HG03097 (cell line): ENCODE data around the gene TP63.

Source experiments
- ATAC-seq: cut with Tn5 transposase; IDR thresholded peaks from one replicate; pipeline ENCODE4 v1.9.1; 2021; ENCODE audit not compliant: unreplicated experiment, low FRiP score

TP63 gene

DNA sequence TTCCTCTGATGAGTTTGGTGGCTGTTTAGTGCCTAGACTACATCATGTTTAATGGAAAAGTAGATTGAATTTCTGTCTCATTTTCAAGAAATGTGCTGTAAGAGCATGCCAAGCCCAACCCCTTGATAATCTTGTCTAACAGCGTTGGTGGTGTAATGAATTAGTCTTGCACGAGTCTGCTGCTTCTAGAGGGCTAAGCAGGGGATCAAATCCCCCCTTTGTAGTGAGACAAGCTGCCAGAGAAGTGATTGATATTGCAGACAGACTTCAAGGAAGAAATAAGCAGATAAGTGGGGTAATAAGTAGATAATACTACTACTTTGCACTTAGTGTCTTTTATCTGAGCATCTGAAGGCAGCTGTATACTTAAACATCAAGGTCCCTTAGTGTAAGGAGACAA, 141.4 kb downstream of the TP63 start:
- ATAC-seq: no peak

DNA sequence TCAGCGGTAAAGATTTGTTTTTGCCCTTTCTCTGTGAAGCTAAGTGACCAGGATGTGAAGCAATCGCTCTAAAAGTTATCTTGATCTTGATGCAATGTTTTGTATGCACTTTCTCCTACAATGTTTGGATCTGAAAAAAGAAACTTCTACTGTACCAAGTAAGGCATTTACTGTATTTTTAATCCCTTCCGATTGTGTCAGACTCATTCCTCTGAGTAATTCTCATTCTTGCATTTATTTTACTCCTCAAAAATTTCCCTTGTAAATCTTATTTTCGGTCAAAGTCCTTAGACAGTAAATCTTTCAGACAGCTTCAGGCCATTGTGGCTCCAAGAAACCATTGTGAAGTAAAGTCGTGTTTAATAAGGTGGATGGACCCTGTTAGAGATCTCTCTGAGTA, 141.9 kb downstream of the TP63 start:
- ATAC-seq: no peak

DNA sequence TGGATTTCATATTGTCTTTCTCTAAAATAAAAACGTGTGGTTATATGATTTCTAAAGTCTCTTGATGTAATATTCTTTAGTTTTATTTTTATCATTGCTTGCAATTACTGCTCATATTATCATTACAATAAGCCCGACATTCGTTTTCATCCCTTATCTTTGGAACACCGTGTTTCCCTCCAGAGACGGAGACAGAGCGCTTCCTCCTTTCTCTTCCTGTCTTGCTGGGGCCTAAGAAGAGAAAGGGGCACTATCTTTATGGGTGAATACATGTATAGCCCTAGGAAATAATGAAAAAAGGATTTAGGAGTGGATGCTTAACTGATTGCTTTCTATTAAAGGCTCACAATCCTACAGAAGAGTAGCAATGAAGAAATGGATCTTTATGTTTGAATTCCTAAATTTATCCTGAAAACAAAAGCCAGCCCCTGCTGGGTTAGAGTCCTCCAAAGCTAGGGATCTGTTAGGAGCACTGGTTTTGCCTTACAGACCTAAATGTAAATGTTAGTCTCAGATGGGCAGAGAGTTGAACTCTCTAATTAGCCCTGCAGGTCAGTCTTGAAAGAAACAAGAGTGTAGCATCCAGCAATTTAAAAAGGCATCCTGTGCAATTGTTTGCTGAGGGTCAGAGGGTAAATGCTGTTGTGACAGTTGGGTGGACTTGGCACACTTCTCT, 145.1 kb downstream of the TP63 start:
- ATAC-seq: no peak

DNA sequence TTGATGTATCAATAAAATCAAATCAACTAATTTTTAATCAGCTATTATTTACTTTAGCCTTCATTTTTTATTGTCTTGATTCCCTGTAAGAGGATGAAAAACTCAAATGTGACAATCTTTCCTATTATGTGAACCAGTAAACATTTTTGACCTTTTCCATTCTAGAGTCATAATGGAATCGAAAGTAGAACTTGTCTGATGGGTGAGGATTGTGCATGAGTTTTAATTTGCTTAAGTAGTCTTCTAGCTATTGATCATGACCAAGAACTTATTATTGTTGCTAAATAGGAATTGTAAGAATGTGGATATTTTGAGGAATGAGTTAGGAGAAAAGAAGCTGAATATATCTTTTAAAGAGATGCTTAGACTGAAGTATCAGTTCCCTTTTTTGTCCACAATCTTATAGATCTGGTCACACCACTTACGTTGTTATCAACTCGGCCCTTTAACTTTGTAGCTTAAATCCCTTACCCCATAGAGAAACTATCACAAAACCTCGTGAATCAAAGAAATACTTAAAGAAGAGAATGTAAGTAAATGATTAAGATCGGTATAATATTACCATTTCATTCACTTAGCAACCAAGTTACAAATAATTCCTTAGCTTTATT, 147.3 kb downstream of the TP63 start:
- no peak for ATAC-seq

DNA sequence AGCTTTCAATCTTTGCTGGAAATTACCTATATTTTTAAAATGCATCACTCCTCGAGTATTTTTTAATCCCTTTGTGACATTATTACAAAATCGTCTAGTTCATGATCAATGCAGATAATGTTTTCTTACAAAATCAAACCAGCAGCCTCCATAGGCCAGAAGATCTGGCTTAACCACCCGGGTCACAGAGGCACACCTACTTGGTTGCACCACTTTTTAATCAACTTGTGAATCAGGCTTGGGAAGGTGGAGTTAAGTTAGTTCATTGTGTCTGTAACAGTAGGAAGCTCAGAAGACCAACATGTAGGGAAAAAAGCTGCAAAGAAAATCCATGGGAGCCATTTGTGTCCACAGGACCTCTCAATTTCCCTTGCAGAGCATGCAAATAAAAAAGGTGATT, 148.0 kb downstream of the TP63 start:
- no peak for ATAC-seq

DNA sequence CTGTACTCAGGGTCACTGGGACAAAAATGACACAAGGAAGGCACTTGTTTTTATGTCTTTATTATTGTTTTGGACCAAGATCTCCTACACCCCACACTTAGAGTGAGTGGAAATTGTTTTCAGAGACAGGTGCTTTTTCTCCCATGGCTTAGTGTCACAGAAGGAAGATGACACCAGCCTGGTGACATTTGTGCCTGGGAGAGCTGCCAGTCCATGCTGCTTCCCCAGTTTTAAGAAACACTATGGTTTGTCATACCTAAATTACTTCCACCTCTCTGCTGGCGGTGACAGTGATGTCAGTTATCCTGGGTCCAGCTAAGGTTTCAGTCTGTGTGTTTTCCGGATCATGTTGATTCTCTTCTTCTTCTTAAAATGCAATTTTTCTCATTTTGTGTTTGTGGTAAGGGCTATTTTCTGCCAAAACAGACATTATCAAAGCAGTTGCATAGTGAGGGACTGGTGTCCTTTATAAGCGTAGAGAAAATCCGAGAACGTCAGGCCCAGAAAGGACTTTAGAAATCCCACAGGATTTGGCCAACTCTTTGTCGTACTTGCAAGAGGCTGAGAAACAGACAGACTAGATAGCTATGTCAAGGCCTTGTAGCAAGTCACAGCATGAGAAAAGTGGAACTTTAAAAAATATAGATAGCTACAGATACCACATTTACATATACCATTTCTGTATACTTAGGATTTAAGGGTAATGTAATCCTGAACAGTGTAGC, 149.5 kb downstream of the TP63 start:
- no peak for ATAC-seq

DNA sequence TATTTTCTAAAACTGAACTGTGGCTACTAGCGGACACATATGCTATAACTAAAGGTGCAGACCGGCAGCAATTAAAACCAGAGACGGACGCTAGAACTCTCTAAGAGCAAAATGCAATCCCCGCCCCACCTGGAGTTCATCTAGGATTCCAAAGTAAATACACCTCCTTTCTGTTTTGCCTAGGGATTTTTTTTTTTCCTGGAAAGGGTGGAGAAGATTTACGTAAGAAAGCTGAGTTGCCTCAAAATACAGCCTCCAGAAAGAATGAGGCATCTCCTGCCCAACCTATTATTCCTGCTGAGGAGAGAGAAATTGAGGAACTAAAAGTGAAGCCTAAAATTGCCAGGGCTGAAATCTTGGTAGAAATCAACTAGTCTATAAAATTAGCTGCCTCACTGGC, 150.2 kb downstream of the TP63 start:
- no peak for ATAC-seq

DNA sequence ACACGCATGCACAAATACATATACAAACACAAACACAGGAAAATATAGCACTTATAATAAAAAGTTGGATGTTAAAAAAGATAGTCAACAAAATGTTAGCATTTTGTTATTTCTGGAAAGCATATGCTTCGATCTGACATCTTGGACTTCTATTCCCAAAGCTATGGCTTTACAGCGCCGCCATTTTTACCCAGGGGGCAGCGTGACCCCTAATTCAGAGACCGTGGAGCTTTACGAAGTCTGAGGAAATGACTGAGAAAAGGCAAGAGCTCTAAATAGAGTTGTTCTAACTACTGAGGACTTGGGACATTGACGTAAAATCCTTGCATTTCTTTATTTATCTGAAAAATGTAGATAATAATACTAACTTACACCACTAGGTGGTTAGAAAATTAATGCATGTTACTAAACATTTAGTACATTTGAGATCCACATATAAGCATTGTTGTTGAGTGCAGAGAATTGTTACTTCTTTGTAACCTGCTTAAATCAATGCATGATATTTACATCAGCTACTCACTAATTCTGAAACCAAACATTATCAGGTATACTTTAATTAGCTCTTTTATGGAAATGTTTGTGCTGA, 155.4 kb downstream of the TP63 start:
- ATAC-seq: no peak

DNA sequence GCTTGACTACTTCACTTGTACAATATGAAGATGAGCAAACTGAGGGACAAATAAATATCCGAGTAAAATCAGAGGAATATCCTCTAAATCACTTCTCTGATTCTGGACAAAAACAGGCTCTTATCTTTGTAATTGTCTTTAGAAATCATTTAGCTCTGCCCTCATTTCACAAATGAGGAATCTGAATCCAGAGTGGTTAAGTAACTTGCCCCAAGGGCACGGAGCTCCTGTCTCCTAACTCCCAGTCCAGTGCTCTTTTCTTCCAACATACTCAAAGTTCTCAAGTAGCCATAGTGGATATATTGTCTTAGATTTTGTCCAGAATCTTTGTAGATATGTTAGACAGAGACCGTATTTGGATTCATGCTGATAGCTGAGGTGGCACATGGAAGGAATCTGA, 156.0 kb downstream of the TP63 start:
- ATAC-seq: no peak

DNA sequence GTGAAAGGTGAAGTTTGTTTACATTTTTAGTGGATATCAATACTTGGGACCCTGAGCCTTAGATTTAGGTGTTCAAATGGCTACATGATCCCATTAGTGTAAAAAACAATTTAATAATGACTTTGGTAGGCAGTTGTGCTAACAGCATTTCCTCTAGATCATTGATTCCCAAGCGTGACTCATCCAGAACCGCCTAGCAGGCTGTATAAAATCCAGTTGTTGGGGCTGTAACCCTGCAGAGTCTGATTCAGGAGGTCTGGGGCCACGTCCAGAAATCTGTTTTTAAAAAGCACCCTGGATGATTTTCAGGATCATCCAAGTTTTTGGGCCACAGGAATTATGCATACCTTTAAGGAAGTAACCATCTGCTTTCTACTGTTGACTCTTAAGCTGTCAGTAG, 156.4 kb downstream of the TP63 start:
- ATAC-seq: no peak

DNA sequence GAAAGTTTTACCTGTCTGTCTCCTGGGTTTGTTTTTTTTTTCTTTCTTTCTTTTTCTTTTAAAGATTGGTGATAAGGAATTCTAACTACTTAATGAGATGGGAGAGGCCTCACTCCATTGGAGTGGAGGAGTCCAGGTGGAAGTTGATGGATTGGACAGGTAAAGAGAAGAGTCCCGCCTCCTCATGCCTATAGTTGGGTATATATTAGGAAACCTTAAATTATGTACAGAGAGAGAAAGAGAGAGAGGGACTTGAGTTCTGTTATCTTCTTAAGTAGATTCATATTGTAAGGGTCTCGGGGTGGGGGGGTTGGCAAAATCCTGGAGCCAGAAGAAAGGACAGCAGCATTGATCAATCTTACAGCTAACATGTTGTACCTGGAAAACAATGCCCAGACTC, 158.2 kb downstream of the TP63 start:
- no peak for ATAC-seq

DNA sequence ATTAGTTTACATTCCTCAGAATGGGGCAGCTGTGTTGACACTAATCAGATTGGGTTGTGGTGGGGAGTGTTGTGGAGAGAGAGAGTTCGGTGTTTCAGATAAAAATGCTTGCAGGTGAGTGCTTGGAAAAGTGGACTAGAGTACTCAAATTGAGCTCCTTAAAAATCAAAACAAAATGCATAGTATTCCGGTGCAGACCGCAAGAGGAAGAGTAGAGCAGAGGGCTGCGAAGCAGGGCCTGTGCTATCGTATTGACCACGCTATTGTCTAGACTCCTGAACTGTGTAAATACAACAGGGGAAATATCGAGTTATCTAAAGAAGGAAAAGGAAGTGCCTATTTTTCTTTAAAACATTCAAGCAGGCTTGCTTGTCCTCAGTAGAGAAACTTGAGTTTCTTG, 159.5 kb downstream of the TP63 start:
- ATAC-seq: no peak

DNA sequence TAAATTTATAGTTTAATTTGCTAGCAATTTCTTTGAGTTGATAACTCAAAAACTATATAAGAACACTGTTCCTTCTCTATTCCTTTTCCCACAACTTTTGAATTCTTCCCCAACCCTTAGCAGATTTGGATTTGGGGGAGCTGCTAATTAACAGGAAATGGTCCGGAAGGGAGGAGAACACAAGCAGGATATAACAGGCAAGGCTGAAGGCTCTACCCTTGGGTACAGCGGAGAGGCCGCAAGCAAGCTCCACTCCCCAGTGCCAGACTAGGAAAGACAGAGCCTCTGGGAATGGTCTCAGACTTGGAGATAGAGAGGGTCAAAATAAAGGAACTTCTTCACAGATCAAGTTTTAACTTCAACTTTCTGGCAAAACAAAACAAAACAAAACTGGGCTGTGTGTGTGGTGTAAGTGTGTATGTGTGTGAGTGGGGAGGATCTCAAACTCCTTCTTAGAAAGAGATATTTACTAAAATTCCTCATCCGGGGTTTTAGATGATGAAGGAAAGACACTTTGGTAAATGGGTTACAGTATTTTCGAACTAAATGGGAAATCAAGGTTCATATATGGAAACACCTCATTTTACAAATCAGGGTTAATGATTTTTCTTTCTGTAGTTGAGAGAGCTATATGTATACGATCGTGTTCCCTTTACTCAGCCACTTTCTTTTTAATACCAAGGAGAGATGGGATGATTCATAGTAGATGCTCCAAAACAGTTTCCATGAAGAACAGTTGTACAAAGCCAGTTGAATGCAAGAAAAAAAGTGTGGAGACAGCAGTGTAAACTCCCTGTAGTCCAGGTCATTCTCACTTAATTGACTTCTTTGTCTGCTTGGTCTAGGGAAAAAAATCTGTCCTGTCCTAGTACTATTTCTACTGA, 161.1 kb downstream of the TP63 start:
- ATAC-seq: no peak

DNA sequence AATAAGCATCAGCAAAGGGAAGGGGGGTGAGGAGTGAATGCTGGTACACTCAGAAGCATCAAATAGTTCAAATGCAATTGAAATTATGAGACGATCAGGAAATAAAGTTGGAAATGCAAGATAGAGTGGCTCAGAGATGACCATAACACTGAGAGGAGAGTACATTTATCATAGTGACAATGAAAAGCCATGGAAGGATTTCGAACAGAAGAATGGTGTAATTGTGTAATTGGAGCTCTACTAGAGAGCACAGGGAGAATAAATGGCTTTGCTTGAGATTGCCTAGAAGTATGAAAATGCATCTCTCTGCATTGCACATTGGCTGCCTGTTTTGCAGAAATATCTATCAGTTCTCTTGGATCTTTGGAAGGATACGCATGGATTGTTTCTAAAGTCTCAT, 163.3 kb downstream of the TP63 start:
- no peak for ATAC-seq

DNA sequence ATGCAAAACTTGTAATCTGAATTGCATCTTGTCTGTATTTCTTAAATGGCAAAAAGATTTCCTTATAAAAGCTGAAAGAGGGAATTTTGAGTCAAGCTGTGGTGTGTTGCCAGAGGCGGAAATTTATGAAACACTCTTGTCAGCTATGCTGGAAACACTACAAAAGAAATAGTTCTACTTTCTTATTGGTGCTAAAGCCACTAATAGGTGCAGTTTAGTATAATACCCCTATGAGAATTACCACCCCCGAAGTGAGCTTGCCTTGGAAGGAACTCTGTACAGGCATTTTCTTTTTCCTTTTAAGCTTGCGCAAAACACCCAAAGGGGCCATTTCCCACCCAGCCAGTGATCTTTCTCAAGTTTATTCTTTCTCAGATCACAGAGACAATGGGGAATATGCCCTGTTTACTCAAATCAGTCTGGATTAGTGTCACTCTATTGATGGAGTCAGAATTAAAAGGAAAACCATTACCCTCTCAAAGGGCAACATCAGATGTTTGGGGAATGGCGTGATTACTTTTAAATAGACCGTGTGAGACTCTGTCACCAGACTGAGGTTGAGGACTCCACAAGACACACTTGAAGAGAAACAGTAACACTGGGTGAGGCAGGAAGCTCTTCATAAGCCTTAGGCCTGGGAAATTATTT, 166.0 kb downstream of the TP63 start:
- no peak for ATAC-seq

DNA sequence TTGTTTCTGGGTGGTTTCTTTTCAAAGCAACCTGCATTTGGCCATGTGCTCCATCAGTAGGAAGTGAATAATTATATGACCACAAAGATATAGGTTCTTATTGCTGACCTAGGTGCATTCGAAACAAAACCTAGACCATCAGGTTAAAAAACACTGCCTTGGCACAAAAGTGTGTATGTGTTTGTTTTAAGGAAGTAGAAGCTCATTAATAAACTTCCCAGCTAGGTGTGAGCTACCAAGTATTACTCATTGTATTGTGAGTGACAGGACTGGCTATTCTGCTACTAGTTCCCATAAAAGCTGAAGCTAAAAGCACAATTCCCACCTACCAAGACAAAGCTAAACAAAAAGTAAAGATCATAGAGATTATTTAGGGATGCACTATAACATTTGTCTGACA, 168.2 kb downstream of the TP63 start:
- no peak for ATAC-seq

DNA sequence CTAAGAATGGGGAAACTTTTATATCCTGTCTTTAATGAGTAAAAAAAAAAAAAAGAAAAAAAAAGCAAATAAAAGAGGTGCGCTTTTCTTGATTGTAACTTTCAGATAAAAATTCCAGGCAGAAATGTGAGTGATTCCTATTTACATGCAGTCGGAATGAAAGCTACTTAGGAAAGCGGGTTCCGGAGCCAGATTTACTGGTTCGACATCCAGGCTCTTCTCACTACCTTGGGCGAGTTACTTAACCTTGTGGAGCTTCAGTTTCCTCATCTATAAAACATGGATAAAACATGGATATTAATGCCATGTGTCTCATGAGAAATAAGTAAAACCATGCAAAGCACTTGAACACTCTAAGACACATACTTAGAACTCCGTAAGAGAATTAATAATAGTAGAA, 169.2 kb downstream of the TP63 start:
- ATAC-seq: no peak

DNA sequence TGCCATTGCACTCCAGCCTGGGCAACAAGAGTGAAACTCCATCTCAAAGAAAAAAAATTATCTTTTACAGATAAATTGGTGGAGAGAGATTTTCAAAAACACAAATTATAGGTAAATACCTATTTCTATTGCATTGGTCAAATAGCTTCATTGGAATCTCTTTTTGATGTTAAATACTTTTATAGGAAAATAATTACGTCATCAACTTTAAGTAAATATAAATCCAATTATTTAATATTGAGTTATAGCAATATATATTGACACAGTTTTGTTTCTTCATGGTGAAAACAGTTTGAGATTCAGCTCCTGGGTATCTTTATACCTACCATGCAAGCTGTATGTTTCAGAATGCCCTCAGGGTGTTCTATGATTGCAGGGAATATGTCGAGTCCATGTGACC, 172.1 kb downstream of the TP63 start:
- no peak for ATAC-seq

DNA sequence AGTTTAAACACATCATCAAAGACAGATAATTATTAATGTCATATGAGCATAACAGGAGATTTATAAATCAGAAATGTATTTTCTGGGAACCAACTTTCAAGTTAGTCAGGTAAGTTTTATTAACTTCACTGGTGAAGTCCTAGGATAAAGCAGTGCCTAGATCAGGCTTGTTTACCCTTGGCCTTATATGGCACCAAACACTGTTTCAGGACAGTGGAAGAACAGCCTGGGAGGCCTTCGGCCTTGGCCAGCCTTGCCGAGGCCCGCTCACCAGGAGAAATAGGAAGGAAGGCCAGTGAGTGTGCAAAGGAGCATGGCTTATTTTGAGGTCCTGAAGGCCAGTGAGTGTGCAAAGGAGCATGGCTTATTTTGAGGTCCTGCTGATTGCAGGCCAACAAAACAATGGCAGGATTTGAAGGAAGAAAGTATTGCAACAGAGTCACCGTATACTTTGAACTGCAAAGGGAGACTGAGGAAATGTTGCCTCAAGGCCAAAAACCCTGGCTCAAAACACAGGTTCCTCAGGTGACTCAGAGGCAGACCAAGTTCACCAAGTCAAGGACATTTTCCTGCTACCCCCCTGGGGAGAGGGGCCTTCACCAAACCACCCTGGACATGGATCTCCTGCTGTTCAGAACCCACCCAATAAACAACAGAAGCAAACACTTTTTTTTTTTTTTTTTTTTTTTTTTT, 174.3 kb downstream of the TP63 start:
- ATAC-seq: no peak
